Astrocyte of the spinal cord (primary cell): Measurements from ENCODE around the gene PANX3.

ENCODE experiments used
- DNase-seq: peaks from one replicate; pipeline ENCODE4 v3.0.0; 2011; ENCODE audit warnings: low read depth, low spot score
- H3K4me3 ChIP-seq: 2 replicates; pipeline ENCODE4 v1.5.1; 2011; ENCODE audit warnings: low read depth, mild to moderate bottlenecking, low read length, moderate library complexity
- in situ Hi-C: cut with HindIII; loops from 2 replicates; pipeline ENCODE4 v1.10.0; 2017; ENCODE audit warnings: low sequenced_read_pairs
- TF ChIP-seq, protein P1 (sequence below): IDR thresholded peaks from 2 replicates; pipeline ENCODE4 v1.5.1; 2012; ENCODE audit warnings: low read depth, mild to moderate bottlenecking, low read length, inconsistent platforms

Gene PANX3, protein sequence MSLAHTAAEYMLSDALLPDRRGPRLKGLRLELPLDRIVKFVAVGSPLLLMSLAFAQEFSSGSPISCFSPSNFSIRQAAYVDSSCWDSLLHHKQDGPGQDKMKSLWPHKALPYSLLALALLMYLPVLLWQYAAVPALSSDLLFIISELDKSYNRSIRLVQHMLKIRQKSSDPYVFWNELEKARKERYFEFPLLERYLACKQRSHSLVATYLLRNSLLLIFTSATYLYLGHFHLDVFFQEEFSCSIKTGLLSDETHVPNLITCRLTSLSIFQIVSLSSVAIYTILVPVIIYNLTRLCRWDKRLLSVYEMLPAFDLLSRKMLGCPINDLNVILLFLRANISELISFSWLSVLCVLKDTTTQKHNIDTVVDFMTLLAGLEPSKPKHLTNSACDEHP

DNA sequence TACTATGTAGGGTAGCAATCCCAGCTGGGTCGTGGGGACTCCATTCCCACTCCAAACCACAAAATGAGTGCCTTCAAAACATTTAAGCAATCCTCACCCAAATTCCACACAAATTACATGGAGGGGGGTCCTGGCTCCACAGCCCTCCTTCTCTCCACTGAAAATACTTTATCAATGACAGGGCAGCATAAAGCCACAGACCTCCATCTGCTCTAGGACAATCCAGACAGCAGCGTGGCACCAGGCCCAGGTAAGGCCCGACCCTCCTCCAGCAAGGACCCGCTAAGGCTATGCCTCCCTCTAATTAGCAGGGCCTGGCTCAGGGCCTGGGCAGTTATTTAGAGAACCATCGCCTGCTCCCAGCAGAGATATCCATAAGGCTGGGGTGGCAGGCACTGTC is at the start of gene PANX3:
Gene PANX3 (plus strand): TSS at position 365 of the 400 bp plus-strand sequence. CDS start 129 bp downstream, outside the sequence.
- peak; percentile 24 for DNase-seq
- in situ Hi-C loops = no loop called here
- no peak within 1 kb of the TSS for H3K4me3 ChIP-seq
- TF ChIP-seq, protein P1, sequence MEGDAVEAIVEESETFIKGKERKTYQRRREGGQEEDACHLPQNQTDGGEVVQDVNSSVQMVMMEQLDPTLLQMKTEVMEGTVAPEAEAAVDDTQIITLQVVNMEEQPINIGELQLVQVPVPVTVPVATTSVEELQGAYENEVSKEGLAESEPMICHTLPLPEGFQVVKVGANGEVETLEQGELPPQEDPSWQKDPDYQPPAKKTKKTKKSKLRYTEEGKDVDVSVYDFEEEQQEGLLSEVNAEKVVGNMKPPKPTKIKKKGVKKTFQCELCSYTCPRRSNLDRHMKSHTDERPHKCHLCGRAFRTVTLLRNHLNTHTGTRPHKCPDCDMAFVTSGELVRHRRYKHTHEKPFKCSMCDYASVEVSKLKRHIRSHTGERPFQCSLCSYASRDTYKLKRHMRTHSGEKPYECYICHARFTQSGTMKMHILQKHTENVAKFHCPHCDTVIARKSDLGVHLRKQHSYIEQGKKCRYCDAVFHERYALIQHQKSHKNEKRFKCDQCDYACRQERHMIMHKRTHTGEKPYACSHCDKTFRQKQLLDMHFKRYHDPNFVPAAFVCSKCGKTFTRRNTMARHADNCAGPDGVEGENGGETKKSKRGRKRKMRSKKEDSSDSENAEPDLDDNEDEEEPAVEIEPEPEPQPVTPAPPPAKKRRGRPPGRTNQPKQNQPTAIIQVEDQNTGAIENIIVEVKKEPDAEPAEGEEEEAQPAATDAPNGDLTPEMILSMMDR = no peak

DNA sequence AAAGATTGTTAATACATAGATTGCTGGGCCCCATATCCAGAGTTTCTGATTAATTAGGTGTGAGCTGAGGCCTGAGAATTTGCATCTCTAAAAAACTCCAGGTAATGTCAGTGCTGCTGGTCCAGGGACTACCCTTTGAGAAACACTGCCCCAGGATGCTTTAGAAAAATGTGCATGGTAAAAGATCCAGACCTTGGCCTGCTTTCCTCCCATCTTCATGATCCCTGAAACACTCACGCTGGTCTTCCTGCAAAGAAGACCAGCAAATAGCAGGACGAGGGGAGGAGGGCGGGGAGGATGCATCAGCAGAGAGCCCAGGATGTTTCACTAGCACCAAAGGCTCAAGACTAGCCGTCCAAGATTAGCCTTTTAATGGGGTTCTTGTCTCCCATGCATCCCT is 41.5 kb upstream of the PANX3 start, which contains the start of gene OR8A1:
Gene OR8A1 (plus strand): TSS at position 301 of the 400 bp plus-strand sequence. CDS start 123 bp downstream, outside the sequence.
- TF ChIP-seq, protein P1 = no peak
- no peak for DNase-seq
- in situ Hi-C loops = no loop called here
- H3K4me3 ChIP-seq = no peak within 1 kb of the TSS

DNA sequence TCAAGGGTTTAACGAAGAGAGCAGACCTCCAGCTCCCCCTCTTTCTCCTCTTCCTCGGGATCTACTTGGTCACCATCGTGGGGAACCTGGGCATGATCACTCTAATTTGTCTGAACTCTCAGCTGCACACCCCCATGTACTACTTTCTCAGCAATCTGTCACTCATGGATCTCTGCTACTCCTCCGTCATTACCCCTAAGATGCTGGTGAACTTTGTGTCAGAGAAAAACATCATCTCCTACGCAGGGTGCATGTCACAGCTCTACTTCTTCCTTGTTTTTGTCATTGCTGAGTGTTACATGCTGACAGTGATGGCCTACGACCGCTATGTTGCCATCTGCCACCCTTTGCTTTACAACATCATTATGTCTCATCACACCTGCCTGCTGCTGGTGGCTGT is 41.1 kb upstream of the PANX3 start:
- TF ChIP-seq, protein P1 = no peak
- no peak overlapping the region for H3K4me3 ChIP-seq
- in situ Hi-C loops = no loop called here
- DNase-seq = no peak

DNA sequence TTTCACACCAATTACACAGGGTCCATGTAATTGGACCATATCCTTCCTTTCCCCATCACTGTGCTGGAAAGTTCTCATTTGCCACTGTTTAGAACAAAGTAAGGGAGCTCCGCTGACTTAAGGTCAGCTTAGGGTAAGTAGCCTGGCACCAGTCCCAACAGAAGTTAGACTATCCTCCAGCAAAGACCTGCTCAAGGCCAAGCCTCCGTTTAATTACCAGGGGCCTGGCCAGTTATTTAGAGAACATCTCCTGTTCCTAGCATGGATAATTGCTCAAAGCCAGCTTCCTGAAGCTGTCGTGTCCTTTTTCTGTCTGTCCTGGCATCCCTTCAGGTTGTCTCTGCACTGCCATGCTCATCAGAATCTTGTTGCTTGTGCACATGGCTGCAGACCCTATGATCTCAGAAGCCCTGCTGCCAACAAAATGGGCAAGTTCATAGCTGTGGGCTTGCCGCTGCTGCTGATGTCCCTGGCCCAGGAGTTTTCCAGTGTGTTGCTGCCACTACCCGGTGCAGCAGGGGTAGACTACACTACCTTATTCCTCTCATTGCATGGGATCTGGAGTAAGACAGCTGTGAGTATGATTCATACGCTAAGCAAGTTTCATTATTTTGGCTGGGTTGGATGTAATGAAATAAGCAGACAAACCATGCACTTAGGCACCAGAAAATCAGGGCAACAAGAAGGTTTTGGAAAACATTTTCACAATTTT is 33.4 kb upstream of the PANX3 start:
- TF ChIP-seq, protein P1 = no peak
- DNase-seq = no peak
- H3K4me3 ChIP-seq = no peak overlapping the region
- in situ Hi-C loops = no loop called here

DNA sequence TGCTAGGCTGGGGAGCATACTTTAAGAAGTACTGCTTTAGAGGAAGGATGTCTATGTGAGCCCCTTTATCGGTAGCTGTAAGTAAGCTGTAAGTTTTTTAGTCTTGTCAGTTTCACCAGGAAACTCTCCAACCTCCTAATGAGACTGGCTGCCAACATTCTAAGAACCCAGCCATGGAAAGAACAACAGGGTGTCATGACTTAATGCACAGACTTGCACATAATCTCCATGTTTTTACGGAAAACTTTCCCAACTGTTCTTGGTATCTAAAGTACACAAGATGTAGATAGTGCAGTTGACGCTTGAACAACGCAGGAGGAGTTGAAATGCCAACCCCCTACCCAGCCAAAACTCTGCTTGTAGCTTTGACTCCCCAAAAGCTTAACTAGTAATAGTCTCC is 32.5 kb upstream of the PANX3 start:
- no peak for DNase-seq
- H3K4me3 ChIP-seq = no peak overlapping the region
- TF ChIP-seq, protein P1 = no peak
- in situ Hi-C loops = no loop called here

DNA sequence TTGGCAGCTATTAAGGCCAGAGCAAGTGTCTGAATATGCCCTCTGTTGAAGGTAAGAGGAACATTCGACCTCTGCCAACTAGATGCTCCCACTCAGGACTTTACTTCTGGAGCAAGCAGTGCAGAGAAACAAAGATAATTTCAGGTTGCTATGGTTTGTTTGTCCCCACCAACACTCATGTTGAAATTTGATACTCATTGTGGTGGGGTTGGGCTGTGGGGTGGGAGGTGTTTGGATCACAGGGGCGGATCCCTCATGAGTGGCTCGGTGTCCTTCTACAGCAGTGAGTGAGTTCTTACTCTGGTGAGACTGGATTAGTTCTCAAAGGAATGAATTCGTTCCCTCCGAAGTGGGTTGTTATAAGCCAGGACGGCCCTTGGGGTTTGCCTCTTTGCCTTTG is 29.4 kb upstream of the PANX3 start:
- no peak for DNase-seq
- in situ Hi-C loops = no loop called here
- H3K4me3 ChIP-seq = no peak overlapping the region
- TF ChIP-seq, protein P1 = no peak
